PC-9 (cell line): ENCODE measurements around the gene LMX1B. TPM values are rescaled to one million over a fixed set of nuclear protein-coding genes. Genes with fewer than 3 reads are reported as not detected.

Experiments
- BruUV-seq: library from RNA; stranded (reverse); fragments of 400-500 nt; replicated peaks from 2 replicates; lab custom pipeline; 2021; lab: Mats Ljungman, UMichigan
- CTCF ChIA-PET: fragments of 300-600 bp; sonication (Branson Sonifier 250); formaldehyde crosslinking; loops from one replicate; lab custom pipeline; 2022; ENCODE audit warnings: antibody characterized with exemption; lab: Charles Lee
- POLR2A ChIA-PET: fragments of 300-600 bp; sonication (Branson Sonifier 250); formaldehyde crosslinking; loops from one replicate; lab custom pipeline; 2022; ENCODE audit warnings: antibody characterized with exemption; ENCODE audit not compliant: unreplicated experiment; lab: Charles Lee
- DNase-seq, 2 experiments: peaks; one replicate each; pipeline versions ENCODE4 v3.0.0 to v3.0.0-alpha.2; 2015 to 2022; ENCODE audit warnings: mixed read lengths in 1 of 2
- H2AFZ ChIP-seq: fragments of 200-600 bp; sonication (generic); 2 replicates; pipeline ENCODE4 v1.8.1; 2017; ENCODE audit warnings: antibody characterized with exemption
- H3F3A ChIP-seq: fragments of 200-600 bp; sonication (generic); 2 replicates; pipeline ENCODE4 v1.8.1; 2017; ENCODE audit warnings: antibody characterized with exemption, mild to moderate bottlenecking, low read depth; ENCODE audit not compliant: insufficient read depth
- H3K27ac ChIP-seq: fragments of 200-600 bp; sonication (generic); 2 replicates; pipeline ENCODE4 v1.6.1; 2016; ENCODE audit warnings: mixed run types
- H3K27me3 ChIP-seq: fragments of 200-600 bp; sonication (generic); 2 replicates; pipeline ENCODE4 v1.6.1; 2016; ENCODE audit warnings: low read depth, mixed run types; ENCODE audit not compliant: insufficient read depth
- H3K36me3 ChIP-seq: fragments of 200-600 bp; sonication (generic); 2 replicates; pipeline ENCODE4 v1.6.1; 2016; ENCODE audit warnings: low read depth, mixed run types
- H3K4me1 ChIP-seq: fragments of 200-600 bp; sonication (generic); replicated peaks from 2 replicates; pipeline ENCODE4 v1.6.1; 2016; ENCODE audit warnings: mixed run types; ENCODE audit not compliant: insufficient read depth
- H3K4me2 ChIP-seq: fragments of 200-600 bp; sonication (generic); 2 replicates; pipeline ENCODE4 v1.6.1; 2017; ENCODE audit warnings: mixed run types
- H3K4me3 ChIP-seq: fragments of 200-600 bp; sonication (generic); 2 replicates; pipeline ENCODE4 v1.6.1; 2016; ENCODE audit warnings: mixed run types
- H3K79me2 ChIP-seq: fragments of 200-600 bp; sonication (generic); 2 replicates; pipeline ENCODE4 v1.6.1; 2017; ENCODE audit warnings: low read depth, mixed run types
- H3K9me2 ChIP-seq: fragments of 200-600 bp; sonication (generic); 2 replicates; pipeline ENCODE4 v1.8.1; 2017; ENCODE audit warnings: mild to moderate bottlenecking; ENCODE audit not compliant: insufficient read depth
- H3K9me3 ChIP-seq: fragments of 200-600 bp; sonication (generic); 2 replicates; pipeline ENCODE4 v1.8.1; 2016; ENCODE audit warnings: low read depth; ENCODE audit not compliant: insufficient read depth
- H4K20me1 ChIP-seq: fragments of 200-600 bp; sonication (generic); 2 replicates; pipeline ENCODE4 v1.8.1; 2017; ENCODE audit not compliant: insufficient read depth
- EZH2 ChIP-seq: fragments of 200-600 bp; sonication (generic); IDR thresholded peaks from 2 replicates; pipeline ENCODE4 v1.8.0; 2017; ENCODE audit warnings: antibody characterized with exemption, low read depth
- intact Hi-C: fragments of 100-400 bp; cut with micrococcal nuclease; formaldehyde crosslinking; loops from one replicate; pipeline ENCODE4 v1.10.0; 2022; ENCODE audit not compliant: unreplicated experiment
- total RNA-seq: library from RNA; stranded (reverse); gene quantifications from 2 replicates; pipeline ENCODE4 v1.2.3, GENCODE V29; 2021
- TF ChIP-seq, protein P1 (sequence below): fragments of 200-600 bp; sonication (generic); conservative IDR thresholded peaks from 2 replicates; pipeline ENCODE4 v1.6.1; 2017; ENCODE audit warnings: mixed run types, antibody characterized with exemption, mild to moderate bottlenecking, moderate library complexity

Gene LMX1B
- total RNA-seq, 1 experiment from 2014 or later, result not detected

GRCh38 chr9:126700296-126700695, 86.6 kb downstream of the LMX1B start:
- Histone ChIP-seq H3K27ac (no peak overlapping the region), H3K4me3 (no peak overlapping the region), H3K79me2 (no peaks in the 10 kb centered on the region), H3K9me3 (no peaks in the 10 kb centered on the region), H3K27me3 (peaks cover 40% of the 10 kb centered on the region), H2AFZ (no peak overlapping the region), H3K4me2 (no peak overlapping the region), H3F3A (no peaks in the 10 kb centered on the region; the same call in 1 of the 2 replicates), H3K36me3 (no peaks in the 10 kb centered on the region), H3K4me1 (peaks cover 17% of the 10 kb centered on the region), H4K20me1 (0 out of 2 replicates have a peak, but pooled peaks cover 3% of the 10 kb centered on the region), H3K9me2 (no peaks in the 10 kb centered on the region)
- intact Hi-C loops, result no loop called here
- BruUV-seq, result no TSS peak
- no peak for DNase-seq
- ChIA-PET CTCF (no interaction called here), POLR2A (no interaction called here)
- TF ChIP-seq, protein P1, sequence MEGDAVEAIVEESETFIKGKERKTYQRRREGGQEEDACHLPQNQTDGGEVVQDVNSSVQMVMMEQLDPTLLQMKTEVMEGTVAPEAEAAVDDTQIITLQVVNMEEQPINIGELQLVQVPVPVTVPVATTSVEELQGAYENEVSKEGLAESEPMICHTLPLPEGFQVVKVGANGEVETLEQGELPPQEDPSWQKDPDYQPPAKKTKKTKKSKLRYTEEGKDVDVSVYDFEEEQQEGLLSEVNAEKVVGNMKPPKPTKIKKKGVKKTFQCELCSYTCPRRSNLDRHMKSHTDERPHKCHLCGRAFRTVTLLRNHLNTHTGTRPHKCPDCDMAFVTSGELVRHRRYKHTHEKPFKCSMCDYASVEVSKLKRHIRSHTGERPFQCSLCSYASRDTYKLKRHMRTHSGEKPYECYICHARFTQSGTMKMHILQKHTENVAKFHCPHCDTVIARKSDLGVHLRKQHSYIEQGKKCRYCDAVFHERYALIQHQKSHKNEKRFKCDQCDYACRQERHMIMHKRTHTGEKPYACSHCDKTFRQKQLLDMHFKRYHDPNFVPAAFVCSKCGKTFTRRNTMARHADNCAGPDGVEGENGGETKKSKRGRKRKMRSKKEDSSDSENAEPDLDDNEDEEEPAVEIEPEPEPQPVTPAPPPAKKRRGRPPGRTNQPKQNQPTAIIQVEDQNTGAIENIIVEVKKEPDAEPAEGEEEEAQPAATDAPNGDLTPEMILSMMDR, result no peak
- TF ChIP-seq EZH2, result no peak

DNA sequence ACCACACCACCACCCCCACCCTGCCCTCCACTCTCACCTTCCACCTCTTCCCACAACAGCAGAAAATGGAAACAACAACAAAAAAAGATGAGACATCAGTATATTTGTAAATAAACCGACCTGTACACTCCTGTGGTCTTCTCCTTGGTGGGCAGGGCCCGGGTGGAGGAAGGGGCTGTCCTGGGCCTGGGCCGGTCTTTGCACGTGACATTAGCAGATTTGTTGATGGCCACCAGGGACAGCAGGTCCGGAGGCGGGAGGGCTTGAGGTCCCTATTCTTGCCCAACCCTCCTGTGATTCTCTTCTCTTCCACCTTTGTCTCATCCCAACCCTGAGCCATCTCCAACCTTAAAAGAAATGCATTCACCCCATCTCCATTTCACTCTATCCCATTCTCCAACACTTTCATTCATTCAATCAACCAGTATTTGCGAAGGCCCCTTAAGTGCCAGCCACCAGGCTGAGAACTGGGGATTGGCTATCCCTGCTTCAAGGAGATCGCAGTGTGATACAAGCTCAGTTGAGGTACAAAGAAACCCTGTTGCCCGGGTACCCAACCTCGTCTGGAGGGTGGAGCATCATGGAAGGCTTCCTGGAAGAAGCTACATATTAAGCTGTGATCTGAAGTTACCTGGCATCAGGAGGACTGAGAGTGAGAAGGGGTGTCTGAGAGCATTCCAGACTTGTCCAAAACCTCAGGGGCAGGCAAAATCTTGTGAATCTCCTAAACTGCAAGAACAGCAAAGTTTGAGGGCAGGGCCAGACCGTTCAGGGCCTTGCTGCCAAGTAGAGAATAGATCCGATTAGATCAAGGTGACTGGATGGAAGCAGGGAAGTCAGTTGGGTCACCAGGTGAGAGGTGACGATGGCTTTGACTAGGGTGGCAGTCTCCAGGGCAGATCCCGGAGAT, 87.4 kb downstream of the LMX1B start:
- Histone ChIP-seq H3K36me3 (no peaks in the 10 kb centered on the region), H3K27me3 (peaks cover 35% of the 10 kb centered on the region), H3K4me3 (no peak overlapping the region), H3K27ac (no peak overlapping the region), H3K4me1 (peaks cover 17% of the 10 kb centered on the region), H3F3A (no peaks in the 10 kb centered on the region; the same call in 1 of the 2 replicates), H3K9me2 (no peaks in the 10 kb centered on the region), H3K79me2 (no peaks in the 10 kb centered on the region), H3K9me3 (no peaks in the 10 kb centered on the region), H4K20me1 (0 out of 2 replicates have a peak, but pooled peaks cover 3% of the 10 kb centered on the region), H3K4me2 (no peak overlapping the region), H2AFZ (no peak overlapping the region)
- TF ChIP-seq, protein P1, result no peak
- no peak for TF ChIP-seq EZH2
- ChIA-PET POLR2A (no interaction called here), CTCF (interaction anchor here (1.0 kb wide), 1 partner anchor 7 kb away, joined by 3 read pairs; no protein-coding TSS in a partner anchor)
- no TSS peak for BruUV-seq
- intact Hi-C loops, result no loop called here
- DNase-seq, result no peak

DNA sequence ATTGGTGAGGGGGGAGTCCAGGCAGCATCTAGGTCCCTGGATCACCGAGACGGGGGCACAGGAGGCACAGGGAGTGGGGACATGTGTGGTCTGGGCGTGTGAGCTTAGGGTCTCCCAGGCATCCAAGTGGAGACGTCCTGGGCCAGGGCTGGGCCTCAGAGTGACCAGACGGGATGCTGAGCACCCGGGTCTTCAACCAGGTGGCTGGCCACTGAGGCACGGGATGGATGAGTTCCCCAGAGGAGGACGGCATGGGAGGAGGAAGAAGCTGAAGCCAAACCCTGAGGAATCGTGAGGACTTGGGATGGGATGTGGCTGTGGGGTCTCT, 88.0 kb downstream of the LMX1B start:
- DNase-seq, result no peak
- H3K9me3 ChIP-seq, result no peaks in the 10 kb centered on the region
- peaks cover 32% of the 10 kb centered on the region for H3K27me3 ChIP-seq
- H4K20me1 ChIP-seq, result 0 out of 2 replicates have a peak, but pooled peaks cover 3% of the 10 kb centered on the region
- no peaks in the 10 kb centered on the region for H3K79me2 ChIP-seq
- BruUV-seq, result no TSS peak
- intact Hi-C loops, result no loop called here
- H3K4me2 ChIP-seq, result no peak overlapping the region
- ChIA-PET POLR2A (no interaction called here), CTCF (interaction anchor here (1.0 kb wide), 1 partner anchor 8 kb away, joined by 3 read pairs; no protein-coding TSS in a partner anchor)
- H3K4me1 ChIP-seq, result peaks cover 17% of the 10 kb centered on the region
- H3F3A ChIP-seq, result peaks cover 2% of the 10 kb centered on the region; the same call in 1 of the 2 replicates
- H3K9me2 ChIP-seq, result no peaks in the 10 kb centered on the region
- TF ChIP-seq EZH2, result no peak
- TF ChIP-seq, protein P1, result no peak
- no peak overlapping the region for H3K4me3 ChIP-seq
- no peaks in the 10 kb centered on the region for H3K36me3 ChIP-seq
- no peak overlapping the region for H2AFZ ChIP-seq
- no peak overlapping the region for H3K27ac ChIP-seq
